Measurements from ENCODE around the gene DHRS7C. TPM values are rescaled to one million over a fixed set of nuclear protein-coding genes. Genes with fewer than 3 reads are reported as not detected.

The DHRS7C gene
- total RNA-seq, 4 donors from 2014 or later: 5.1 to 64.6 (median 42.2) TPM

DNA sequence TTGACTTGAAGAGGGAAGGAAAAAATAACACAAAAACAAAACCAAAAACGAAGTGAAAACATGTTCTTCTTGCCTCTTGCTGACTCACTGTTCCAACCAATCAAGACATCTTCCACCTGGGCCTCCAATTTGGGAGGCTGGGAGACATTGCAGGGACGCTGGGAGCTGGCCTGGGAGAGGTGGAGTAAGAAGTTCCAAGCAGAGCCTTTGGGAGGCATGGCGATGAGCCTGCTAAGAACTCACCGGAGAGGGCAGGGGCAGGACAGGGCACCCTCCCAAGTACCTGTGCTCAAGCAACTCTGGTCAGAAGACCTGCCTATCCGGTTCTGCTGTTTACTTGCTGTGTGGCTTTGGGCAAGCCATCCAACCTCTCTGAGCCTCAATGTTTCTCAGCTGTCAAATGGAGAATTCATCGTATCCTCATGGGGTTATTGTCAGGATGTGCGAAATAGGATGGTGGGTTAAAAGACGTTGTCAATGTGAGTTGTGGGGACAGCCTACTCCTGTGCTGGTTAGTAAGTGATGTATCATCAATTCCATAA lies 33.5 kb upstream of the DHRS7C start:
- in situ Hi-C loops (cut with MboI; ENCODE audit: low sequenced_read_pairs in 4 of 4) (loop anchor here in 1 of 4 donors (25.0 kb wide), 1 partner anchor 87 kb away; the partner anchor contains the start of gene RCVRN), intact Hi-C loops (cut with DNase I; ENCODE audit: low total_unique reads) (no loop called here)
- Histone ChIP-seq H3K27me3 (no peaks in the 10 kb centered on the region), H3K4me3 (no peak overlapping the region), H3K27ac (no peak overlapping the region), H3K9me3 (no peaks in the 10 kb centered on the region), H3K4me1 (no peaks in the 10 kb centered on the region), H3K36me3 (no peaks in the 10 kb centered on the region)
- DNase-seq (no peak), ATAC-seq (no peak)
- TF ChIP-seq, protein P1, sequence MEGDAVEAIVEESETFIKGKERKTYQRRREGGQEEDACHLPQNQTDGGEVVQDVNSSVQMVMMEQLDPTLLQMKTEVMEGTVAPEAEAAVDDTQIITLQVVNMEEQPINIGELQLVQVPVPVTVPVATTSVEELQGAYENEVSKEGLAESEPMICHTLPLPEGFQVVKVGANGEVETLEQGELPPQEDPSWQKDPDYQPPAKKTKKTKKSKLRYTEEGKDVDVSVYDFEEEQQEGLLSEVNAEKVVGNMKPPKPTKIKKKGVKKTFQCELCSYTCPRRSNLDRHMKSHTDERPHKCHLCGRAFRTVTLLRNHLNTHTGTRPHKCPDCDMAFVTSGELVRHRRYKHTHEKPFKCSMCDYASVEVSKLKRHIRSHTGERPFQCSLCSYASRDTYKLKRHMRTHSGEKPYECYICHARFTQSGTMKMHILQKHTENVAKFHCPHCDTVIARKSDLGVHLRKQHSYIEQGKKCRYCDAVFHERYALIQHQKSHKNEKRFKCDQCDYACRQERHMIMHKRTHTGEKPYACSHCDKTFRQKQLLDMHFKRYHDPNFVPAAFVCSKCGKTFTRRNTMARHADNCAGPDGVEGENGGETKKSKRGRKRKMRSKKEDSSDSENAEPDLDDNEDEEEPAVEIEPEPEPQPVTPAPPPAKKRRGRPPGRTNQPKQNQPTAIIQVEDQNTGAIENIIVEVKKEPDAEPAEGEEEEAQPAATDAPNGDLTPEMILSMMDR (IDR thresholded peaks at IDR 0.05 in 4 of 5, conservative IDR thresholded peaks at IDR 0.05 in 1 of 5): no peak
- no peak for TF ChIP-seq POLR2A (IDR thresholded peaks at IDR 0.05)

DNA sequence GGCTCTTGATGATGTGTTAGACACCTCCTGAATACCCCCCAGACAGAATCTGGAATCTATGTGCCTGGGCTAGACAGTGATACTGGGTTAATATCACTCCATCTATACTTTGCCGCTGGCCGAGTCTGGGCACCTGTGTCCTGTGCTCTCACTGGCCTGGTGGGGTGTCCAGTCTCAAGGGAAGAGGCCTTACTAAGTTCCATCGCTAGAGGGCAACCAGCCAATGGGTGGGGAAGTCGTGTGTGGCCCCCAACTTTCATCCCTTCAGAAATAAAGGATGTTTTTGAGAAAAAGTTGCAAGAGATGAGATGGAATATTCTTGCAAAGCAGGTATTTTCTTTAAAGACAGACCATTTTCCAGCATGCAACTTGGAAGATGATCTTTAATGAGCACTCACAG lies 32.7 kb upstream of the DHRS7C start:
- Histone ChIP-seq H3K4me1 (no peaks in the 10 kb centered on the region), H3K9me3 (no peaks in the 10 kb centered on the region), H3K27ac (no peak overlapping the region), H3K36me3 (no peaks in the 10 kb centered on the region), H3K27me3 (no peaks in the 10 kb centered on the region), H3K4me3 (no peak overlapping the region)
- intact Hi-C loops (cut with DNase I; ENCODE audit: low total_unique reads) (no loop called here), in situ Hi-C loops (cut with MboI; ENCODE audit: low sequenced_read_pairs in 4 of 4) (loop anchor here in 1 of 4 donors (25.0 kb wide), 1 partner anchor 88 kb away; the partner anchor contains the start of gene RCVRN)
- DNase-seq (no peak), ATAC-seq (no peak)
- TF ChIP-seq, protein P1 (IDR thresholded peaks at IDR 0.05 in 4 of 5, conservative IDR thresholded peaks at IDR 0.05 in 1 of 5): no peak
- TF ChIP-seq POLR2A (IDR thresholded peaks at IDR 0.05): no peak

DNA sequence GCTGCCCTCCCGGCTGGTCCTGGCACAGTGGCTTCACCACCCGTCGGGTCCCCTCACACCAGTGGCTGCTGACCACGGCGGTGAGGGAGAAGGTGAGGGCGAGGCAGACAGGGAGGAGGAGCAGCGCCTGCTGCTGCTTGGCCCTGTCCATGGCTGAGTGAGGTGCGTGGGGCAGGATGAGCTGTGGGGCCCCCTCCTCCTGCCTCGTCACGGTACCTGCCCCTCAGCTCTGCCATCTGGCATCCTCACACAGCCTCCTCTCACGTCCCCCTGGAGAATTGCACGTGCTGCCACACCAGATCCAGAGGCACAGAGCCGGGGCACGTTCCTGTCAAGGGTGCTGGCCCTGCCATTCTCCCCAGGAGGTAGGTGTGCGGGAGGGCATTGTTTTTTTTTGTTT lies 30.5 kb upstream of the DHRS7C start, which contains the start of gene GSG1L2:
GSG1L2 (minus strand) TSS at position 159 of the 400 bp plus-strand sequence; CDS start at position 151, 8 bp downstream.
- H3K9me3 ChIP-seq: no peaks in the 10 kb centered on the region
- TF ChIP-seq, protein P1 (IDR thresholded peaks at IDR 0.05 in 4 of 5, conservative IDR thresholded peaks at IDR 0.05 in 1 of 5): no peak
- no peak for TF ChIP-seq POLR2A (IDR thresholded peaks at IDR 0.05)
- no peak within 1 kb of the TSS for H3K27ac ChIP-seq
- DNase-seq (no peak), ATAC-seq (no peak)
- no peaks in the 10 kb centered on the region for H3K27me3 ChIP-seq
- H3K36me3 ChIP-seq: no peaks in the 10 kb centered on the region
- intact Hi-C loops (cut with DNase I; ENCODE audit: low total_unique reads) (no loop called here), in situ Hi-C loops (cut with MboI; ENCODE audit: low sequenced_read_pairs in 4 of 4) (loop anchor here in 1 of 4 donors (25.0 kb wide), 1 partner anchor 90 kb away; the partner anchor contains the start of gene RCVRN)
- no peaks in the 10 kb centered on the region for H3K4me1 ChIP-seq
- H3K4me3 ChIP-seq: no peak within 1 kb of the TSS

- Histone ChIP-seq H3K4me1 (no peaks in the 10 kb centered on the region), H3K4me3 (no peak overlapping the region), H3K9me3 (no peaks in the 10 kb centered on the region), H3K36me3 (no peaks in the 10 kb centered on the region), H3K27me3 (no peaks in the 10 kb centered on the region), H3K27ac (no peak overlapping the region)
- in situ Hi-C loops (cut with MboI; ENCODE audit: low sequenced_read_pairs in 4 of 4) (loop anchor here in 1 of 4 donors (25.0 kb wide), 1 partner anchor 92 kb away; the partner anchor contains the start of gene RCVRN), intact Hi-C loops (cut with DNase I; ENCODE audit: low total_unique reads) (no loop called here)
- ATAC-seq (no peak), DNase-seq (no peak)
- TF ChIP-seq POLR2A (IDR thresholded peaks at IDR 0.05): no peak
- TF ChIP-seq, protein P1 (IDR thresholded peaks at IDR 0.05 in 4 of 5, conservative IDR thresholded peaks at IDR 0.05 in 1 of 5): no peak
Measured at GRCh38 chr17:9820448-9820847, 29.1 kb upstream of the DHRS7C start.
